Mesodermal cell (in vitro differentiated cells): Measurements from ENCODE around the gene EPHA3.

Source experiments
- H3K27ac ChIP-seq: 2 replicates; pipeline ENCODE4 v1.7.0; 2013; ENCODE audit warnings: mild to moderate bottlenecking, low read depth, low read length, moderate library complexity; ENCODE audit not compliant: severe bottlenecking
- H3K36me3 ChIP-seq: 2 replicates; pipeline ENCODE4 v1.7.1; 2013; ENCODE audit warnings: mild to moderate bottlenecking, low read length, moderate library complexity; ENCODE audit not compliant: control insufficient read depth, insufficient read depth
- H3K4me1 ChIP-seq: one replicate; pipeline ENCODE4 v1.7.1; 2013; ENCODE audit warnings: mild to moderate bottlenecking, low read length; ENCODE audit not compliant: insufficient read depth, control insufficient read depth, poor library complexity, severe bottlenecking
- H3K4me3 ChIP-seq: 2 replicates; pipeline ENCODE4 v1.7.0; 2013; ENCODE audit warnings: low read length, control low read depth, mild to moderate bottlenecking; ENCODE audit not compliant: insufficient read depth, poor library complexity, severe bottlenecking; ENCODE audit errors: extremely low read depth
- H3K9me3 ChIP-seq: 2 replicates; pipeline ENCODE4 v1.7.1; 2013; ENCODE audit warnings: mild to moderate bottlenecking, low read length, moderate library complexity; ENCODE audit not compliant: control insufficient read depth
- WGBS, 2 experiments: methylation state at CpG; one replicate each; pipeline ENCODE4 v1.1.5; 2013; ENCODE audit warnings: missing lambda C conversion rate in 2 of 2; ENCODE audit not compliant: insufficient coverage in 2 of 2; 5-methylcytosine and 5-hydroxymethylcytosine counted together

The EPHA3 gene

GRCh38 chr3:89490129-89490528 is 382.7 kb downstream of the EPHA3 start:
- Histone ChIP-seq H3K4me1 (no peaks in the 10 kb centered on the region), H3K27ac (no peak overlapping the region), H3K4me3 (no peak overlapping the region), H3K36me3 (no peaks in the 10 kb centered on the region), H3K9me3 (no peaks in the 10 kb centered on the region)
- WGBS, 2 experiments = 86 to 100% methylated on average over 2 to 3 of the region's 4 CpGs

GRCh38 chr3:89494734-89495133 is 387.3 kb downstream of the EPHA3 start:
- Histone ChIP-seq H3K4me3 (no peak overlapping the region), H3K4me1 (no peaks in the 10 kb centered on the region), H3K27ac (no peak overlapping the region), H3K9me3 (no peaks in the 10 kb centered on the region), H3K36me3 (no peaks in the 10 kb centered on the region)
- WGBS, 2 experiments = 83% methylated on average over 1 of the region's 4 CpGs; no CpG with 5 or more reads in 1 of the 2 experiments

- Histone ChIP-seq H3K36me3 (no peaks in the 10 kb centered on the region), H3K4me3 (no peak overlapping the region), H3K27ac (no peak overlapping the region), H3K9me3 (no peaks in the 10 kb centered on the region), H3K4me1 (no peaks in the 10 kb centered on the region)
- WGBS, 2 experiments = 80 to 100% methylated on average over 1 of the region's 2 CpGs
Observed at GRCh38 chr3:89503891-89504391, 396.5 kb downstream of the EPHA3 start.

GRCh38 chr3:89504432-89504831 is 397.0 kb downstream of the EPHA3 start:
- H3K4me1 ChIP-seq = no peaks in the 10 kb centered on the region
- H3K27ac ChIP-seq = no peak overlapping the region
- H3K4me3 ChIP-seq = no peak overlapping the region
- no peaks in the 10 kb centered on the region for H3K36me3 ChIP-seq
- 91 to 100% methylated on average over 1 to 4 of the region's 4 CpGs for WGBS, 2 experiments
- no peaks in the 10 kb centered on the region for H3K9me3 ChIP-seq

- H3K27ac ChIP-seq = no peak overlapping the region
- 67 to 100% methylated on average over 1 of the region's 3 CpGs for WGBS, 2 experiments
- no peaks in the 10 kb centered on the region for H3K4me1 ChIP-seq
- no peaks in the 10 kb centered on the region for H3K36me3 ChIP-seq
- no peaks in the 10 kb centered on the region for H3K9me3 ChIP-seq
- H3K4me3 ChIP-seq = no peak overlapping the region
Observed at GRCh38 chr3:89506462-89507103, 399.2 kb downstream of the EPHA3 start.

GRCh38 chr3:89521328-89521727 is 413.9 kb downstream of the EPHA3 start:
- Histone ChIP-seq H3K9me3 (no peaks in the 10 kb centered on the region), H3K27ac (no peak overlapping the region), H3K4me3 (no peak overlapping the region), H3K4me1 (no peaks in the 10 kb centered on the region), H3K36me3 (no peaks in the 10 kb centered on the region)
- 100% methylated on average over 1 of the region's 1 CpG for WGBS, 2 experiments

- Histone ChIP-seq H3K4me3 (no peak overlapping the region), H3K36me3 (no peaks in the 10 kb centered on the region), H3K9me3 (no peaks in the 10 kb centered on the region), H3K4me1 (no peaks in the 10 kb centered on the region), H3K27ac (no peak overlapping the region)
- WGBS, 2 experiments = no CpG with 5 or more reads among the region's 2 CpGs
Observed at GRCh38 chr3:89522155-89522554, 414.7 kb downstream of the EPHA3 start.

- Histone ChIP-seq H3K9me3 (no peaks in the 10 kb centered on the region), H3K4me1 (no peaks in the 10 kb centered on the region), H3K4me3 (no peak overlapping the region), H3K36me3 (no peaks in the 10 kb centered on the region), H3K27ac (no peak overlapping the region)
- WGBS, 2 experiments = no CpG with 5 or more reads among the region's 2 CpGs
Observed at GRCh38 chr3:89525609-89526008, 418.2 kb downstream of the EPHA3 start.

- no CpG with 5 or more reads among the region's 1 CpG for WGBS, 2 experiments
- peaks cover under 1% of the 10 kb centered on the region for H3K4me1 ChIP-seq
- H3K4me3 ChIP-seq = no peak overlapping the region
- no peak overlapping the region for H3K27ac ChIP-seq
- H3K9me3 ChIP-seq = no peaks in the 10 kb centered on the region
- no peaks in the 10 kb centered on the region for H3K36me3 ChIP-seq
Observed at GRCh38 chr3:89527736-89528305, 420.4 kb downstream of the EPHA3 start.
